Activated B cell treated with CpG ODN at 0.5 μM for 24 hours (primary cell): Measurements from ENCODE around the gene RCOR3. TPM values are rescaled to one million over a fixed set of nuclear protein-coding genes. Genes with fewer than 3 reads are reported as not detected.
"Not testable (repeated sequence)": the region's sequence is repeated elsewhere in the genome, so short reads cannot be mapped to it uniquely, and the experiment has no call there.

Source experiments
- ATAC-seq: fragments of 200-7000 bp; cut with Tn5 transposase; one replicate; pipeline ENCODE4 v1.10.0; 2021; ENCODE audit warnings: low read depth, mild to moderate bottlenecking, moderate library complexity
- CTCF ChIA-PET: fragments of 350-600 bp; sonication (Branson Sonifier 250); formaldehyde crosslinking; loops from one replicate; lab custom pipeline; 2021; ENCODE audit warnings: antibody characterized with exemption; lab: Charles Lee
- POLR2A ChIA-PET: fragments of 350-600 bp; sonication (Branson Sonifier 250); formaldehyde crosslinking; loops from one replicate; lab custom pipeline; 2021; ENCODE audit warnings: antibody characterized with exemption; lab: Charles Lee
- DNase-seq: peaks from one replicate; pipeline ENCODE4 v3.0.0; 2022
- H3K27ac Mint-ChIP-seq: one replicate; pipeline ENCODE4 v1.8.0; 2020; ENCODE audit warnings: mixed read lengths
- H3K27me3 Mint-ChIP-seq: one replicate; pipeline ENCODE4 v1.8.0; 2021; ENCODE audit warnings: mixed read lengths
- H3K36me3 Mint-ChIP-seq: one replicate; pipeline ENCODE4 v1.8.0; 2021; ENCODE audit warnings: low read depth, mixed read lengths
- H3K4me1 Mint-ChIP-seq: one replicate; pipeline ENCODE4 v1.8.0; 2021; ENCODE audit warnings: mixed read lengths
- H3K4me3 Mint-ChIP-seq: one replicate; pipeline ENCODE4 v1.8.0; 2020; ENCODE audit warnings: mild to moderate bottlenecking, mixed read lengths
- H3K9me3 Mint-ChIP-seq: one replicate; pipeline ENCODE4 v1.8.0; 2020; ENCODE audit warnings: mixed read lengths
- CTCF ChIP-seq: fragments of 200-600 bp; IDR thresholded peaks from one replicate; pipeline ENCODE4 v1.8.0; 2022; ENCODE audit warnings: antibody characterized with exemption, mild to moderate bottlenecking
- intact Hi-C: fragments of 100-400 bp; cut with micrococcal nuclease; formaldehyde crosslinking; loops from one replicate; pipeline ENCODE4 v1.15.1; 2024
- total RNA-seq: library from RNA; stranded (reverse); gene quantifications from 2 replicates; pipeline ENCODE4 v1.2.3, GENCODE V29; 2022

RCOR3 gene
- total RNA-seq, 1 donor from 2014 or later, result 72.3 TPM

DNA sequence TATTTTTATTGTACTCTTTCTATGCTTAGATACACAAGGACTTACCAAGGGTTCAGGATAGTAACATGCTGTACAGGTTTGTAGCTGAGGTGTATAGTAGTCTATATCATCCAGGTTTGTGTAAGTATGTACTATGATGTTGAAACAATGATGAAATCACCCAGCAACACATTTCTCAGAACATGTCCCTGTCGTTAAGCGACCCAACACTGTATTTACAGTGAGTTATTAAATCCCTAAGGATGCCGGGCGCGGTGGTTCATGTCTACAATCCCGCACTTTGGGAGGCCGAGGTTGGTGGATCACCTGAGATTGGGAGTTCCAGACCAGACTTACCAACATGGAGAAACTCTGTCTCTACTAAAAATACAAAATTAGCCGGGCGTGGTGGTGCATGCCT, 21.6 kb upstream of the RCOR3 start:
- Mint-ChIP-seq H3K27ac (no peak overlapping the region), H3K4me3 (no peak overlapping the region), H3K4me1 (no peaks in the 10 kb centered on the region), H3K27me3 (peaks cover 9% of the 10 kb centered on the region), H3K9me3 (no peaks in the 10 kb centered on the region), H3K36me3 (no peaks in the 10 kb centered on the region)
- CTCF ChIA-PET, result no interaction called here
- POLR2A ChIA-PET, result no interaction called here
- intact Hi-C loops, result no loop called here
- DNase-seq, result no peak
- no peak for TF ChIP-seq CTCF
- no peak for ATAC-seq

GRCh38 chr1:211240567-211240966, 18.6 kb upstream of the RCOR3 start:
- POLR2A ChIA-PET, CTCF ChIA-PET, DNase-seq, intact Hi-C loops, H3K27ac Mint-ChIP-seq, H3K9me3 Mint-ChIP-seq, H3K36me3 Mint-ChIP-seq, H3K4me3 Mint-ChIP-seq, H3K4me1 Mint-ChIP-seq, ATAC-seq: not testable (repeated sequence)
- peaks cover 17% of the 10 kb centered on the region for H3K27me3 Mint-ChIP-seq

DNA sequence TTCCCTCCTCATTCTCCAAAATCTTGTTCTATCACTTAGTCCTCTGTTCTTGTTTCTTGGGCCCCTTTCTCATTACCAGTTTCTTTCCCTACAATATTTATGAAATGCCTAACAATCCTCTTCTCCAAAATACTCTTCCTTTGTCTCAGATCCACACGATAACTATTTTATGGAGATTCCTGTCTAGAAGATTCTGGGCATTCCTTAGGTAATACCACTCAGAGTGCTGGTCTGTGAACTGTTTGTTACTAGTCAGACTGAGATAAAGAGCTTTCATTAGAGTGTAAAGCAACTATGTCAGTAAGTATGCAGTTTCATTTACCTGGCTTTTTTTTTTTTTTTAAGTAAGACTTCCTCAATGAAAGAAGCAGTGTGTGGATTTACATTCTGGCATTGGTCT, 18.1 kb upstream of the RCOR3 start:
- no peaks in the 10 kb centered on the region for H3K4me1 Mint-ChIP-seq
- no peaks in the 10 kb centered on the region for H3K9me3 Mint-ChIP-seq
- TF ChIP-seq CTCF, result no peak
- H3K27ac Mint-ChIP-seq, result no peak overlapping the region
- H3K36me3 Mint-ChIP-seq, result no peaks in the 10 kb centered on the region
- intact Hi-C loops, result no loop called here
- ChIA-PET CTCF (no interaction called here), POLR2A (no interaction called here)
- H3K4me3 Mint-ChIP-seq, result no peak overlapping the region
- DNase-seq, result no peak
- ATAC-seq, result no peak
- peaks cover 19% of the 10 kb centered on the region for H3K27me3 Mint-ChIP-seq

DNA sequence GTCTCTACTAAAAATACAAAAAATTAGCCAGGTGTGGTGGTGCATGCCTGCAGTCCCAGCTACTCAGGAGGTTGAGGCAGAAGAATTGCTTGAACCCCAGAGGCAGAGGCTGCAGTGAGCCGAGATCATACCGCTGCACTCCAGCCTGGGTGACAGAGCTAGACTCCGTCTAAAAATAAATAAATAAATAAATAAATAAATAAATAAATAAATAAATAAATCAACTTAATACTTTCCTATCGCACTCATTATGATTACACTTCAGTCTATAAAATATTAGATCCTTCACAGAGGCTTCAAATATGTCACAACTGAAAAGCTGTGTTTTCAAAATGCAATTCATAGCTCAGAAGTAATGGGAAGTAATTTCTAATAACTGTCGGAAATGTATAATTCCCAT, 15.5 kb upstream of the RCOR3 start:
- POLR2A ChIA-PET, H3K4me1 Mint-ChIP-seq, H3K4me3 Mint-ChIP-seq, CTCF ChIA-PET, H3K9me3 Mint-ChIP-seq, H3K27ac Mint-ChIP-seq, intact Hi-C loops, DNase-seq, ATAC-seq, H3K36me3 Mint-ChIP-seq: not testable (repeated sequence)
- peaks cover 23% of the 10 kb centered on the region for H3K27me3 Mint-ChIP-seq

DNA sequence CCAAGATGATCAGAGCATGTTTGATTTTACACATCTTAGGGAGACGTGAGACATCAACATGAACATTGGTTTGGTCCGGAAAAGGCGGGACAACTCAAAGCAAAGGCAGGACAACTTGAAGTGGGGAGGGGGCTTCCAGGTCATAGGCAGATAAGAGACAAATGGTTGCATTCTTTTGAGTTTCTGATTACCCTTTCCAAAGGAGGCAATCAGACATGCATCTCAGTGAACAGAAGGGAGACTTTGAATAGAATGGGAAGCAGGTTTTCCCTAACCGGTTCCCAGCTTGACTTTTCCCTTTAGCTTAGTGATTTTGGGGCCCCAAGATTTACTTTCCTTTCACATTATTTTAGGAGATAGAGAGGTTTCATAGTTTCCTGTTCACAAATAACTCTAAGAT, 12.6 kb upstream of the RCOR3 start:
- CTCF ChIA-PET, H3K36me3 Mint-ChIP-seq, POLR2A ChIA-PET, DNase-seq, ATAC-seq, intact Hi-C loops, H3K27ac Mint-ChIP-seq, H3K9me3 Mint-ChIP-seq, H3K4me1 Mint-ChIP-seq, H3K4me3 Mint-ChIP-seq: not testable (repeated sequence)
- peaks cover 19% of the 10 kb centered on the region for H3K27me3 Mint-ChIP-seq

GRCh38 chr1:211247921-211248320, 11.2 kb upstream of the RCOR3 start:
- no peak overlapping the region for H3K27ac Mint-ChIP-seq
- ChIA-PET CTCF (no interaction called here), POLR2A (no interaction called here)
- ATAC-seq, result no peak
- H3K27me3 Mint-ChIP-seq, result peaks cover 13% of the 10 kb centered on the region
- H3K36me3 Mint-ChIP-seq, result no peaks in the 10 kb centered on the region
- H3K9me3 Mint-ChIP-seq, result no peaks in the 10 kb centered on the region
- DNase-seq, result no peak
- no peak overlapping the region for H3K4me3 Mint-ChIP-seq
- no peaks in the 10 kb centered on the region for H3K4me1 Mint-ChIP-seq
- intact Hi-C loops, result no loop called here
- TF ChIP-seq CTCF, result no peak

- H3K36me3 Mint-ChIP-seq, H3K27me3 Mint-ChIP-seq, H3K27ac Mint-ChIP-seq, H3K4me1 Mint-ChIP-seq, H3K4me3 Mint-ChIP-seq, CTCF ChIA-PET, DNase-seq, H3K9me3 Mint-ChIP-seq, ATAC-seq: not testable (repeated sequence)
- POLR2A ChIA-PET, result interaction anchor here (0.7 kb wide), 1 partner anchor 56 kb away, joined by 4 read pairs; no protein-coding TSS in a partner anchor
- intact Hi-C loops, result loop anchor here (10.0 kb wide), 2 partner anchors 1465 to 1765 kb away; partner anchors contain the start of genes ANGEL2 and C1orf74
These were observed 9.6 kb upstream of the RCOR3 start for GRCh38 chr1:211249611-211250010.
